Lung (tissue), 12 donors: Measurements from ENCODE around the gene MRFAP1. TPM values are rescaled to one million over a fixed set of nuclear protein-coding genes. Genes with fewer than 3 reads are reported as not detected.

ENCODE experiments used
- ATAC-seq: fragments of 200-7000 bp; cut with Tn5 transposase; one replicate; pipeline ENCODE4 v1.9.1; 2020; ENCODE audit warnings: moderate number of reproducible peaks; ENCODE audit not compliant: insufficient read depth, low FRiP score
- DNase-seq, 3 donors: peaks; one replicate each; pipeline ENCODE4 v3.0.0-alpha.2; 2013 to 2017
- H3K27ac ChIP-seq, 2 donors: one replicate each; pipeline ENCODE4 v1.5.1; 2013; ENCODE audit warnings: mild to moderate bottlenecking in 2 of 2, moderate library complexity in 2 of 2, control low read depth in 1 of 2, inconsistent platforms in 1 of 2, low read depth in 1 of 2, low read length in 1 of 2
- H3K27me3 ChIP-seq, 3 donors: one replicate each; pipeline ENCODE4 v1.5.1; 2013; ENCODE audit warnings: low read length in 2 of 3; ENCODE audit not compliant: control insufficient read depth in 3 of 3, insufficient read depth in 3 of 3
- H3K36me3 ChIP-seq, 4 donors: one replicate each; pipeline ENCODE4 v1.5.1; 2013; ENCODE audit warnings: low read length in 4 of 4, mild to moderate bottlenecking in 1 of 4, moderate library complexity in 1 of 4; ENCODE audit not compliant: control insufficient read depth in 4 of 4, insufficient read depth in 4 of 4
- H3K4me1 ChIP-seq, 5 donors: one replicate each; pipeline ENCODE4 v1.5.1; 2013; ENCODE audit warnings: low read length in 5 of 5, mild to moderate bottlenecking in 2 of 5, moderate library complexity in 1 of 5; ENCODE audit not compliant: control insufficient read depth in 5 of 5, insufficient read depth in 5 of 5
- H3K4me3 ChIP-seq: one replicate; pipeline ENCODE4 v1.5.1; 2013; ENCODE audit warnings: mild to moderate bottlenecking, control low read depth, moderate library complexity
- H3K9ac ChIP-seq, 2 donors: one replicate each; pipeline ENCODE4 v1.5.1; 2013; ENCODE audit warnings: low read length in 2 of 2, control low read depth in 1 of 2; ENCODE audit not compliant: insufficient read depth in 1 of 2
- H3K9me3 ChIP-seq, 4 donors: one replicate each; pipeline ENCODE4 v1.5.1; 2013; ENCODE audit warnings: low read length in 3 of 4, mild to moderate bottlenecking in 1 of 4, moderate library complexity in 1 of 4; ENCODE audit not compliant: control insufficient read depth in 4 of 4, insufficient read depth in 3 of 4
- CTCF ChIP-seq: IDR thresholded peaks from 2 replicates; pipeline ENCODE4 v1.5.1; 2012; ENCODE audit warnings: mild to moderate bottlenecking; ENCODE audit errors: control extremely low read depth, extremely low read depth
- WGBS, 2 donors: extraction: QIAGEN DNeasy Blood & Tissue Kit; methylation state at CpG; one replicate each; pipeline ENCODE4 v1.1.7; 2013; 5-methylcytosine and 5-hydroxymethylcytosine counted together
- polyA plus RNA-seq, 2 donors: library from polyadenylated mRNA; stranded (reverse); fragments of 200-250 nt; gene quantifications; one replicate each; pipeline ENCODE4 v1.2.1, GENCODE V29; 2013
- total RNA-seq, 2 donors: library from RNA; depleted of rRNA in 1 of 2; stranded (reverse); fragments of >200 nt in 1 of 2; gene quantifications; one replicate each; pipeline ENCODE4 v1.2.1, GENCODE V29; 2014 to 2021
- donor health status: control.
- donor health status: control.
- donor health status: Bipolar disorder and iron deficiency.
- donor health status: healthy.
- donor health status: DM: yes; HTN: yes; CAD: no.

The MRFAP1 gene
- total and polyA plus RNA-seq, 4 donors = 183 to 286 (median 218) TPM

GRCh38 chr4:6609415-6610079 is 30.9 kb upstream of the MRFAP1 start:
- Histone ChIP-seq H3K4me3 (no peak overlapping the region), H3K27ac (no peak overlapping the region), H3K4me1 (peaks cover 0 to 2% (median 0%) of the 10 kb centered on the region in 5 donors), H3K27me3 (no peaks in the 10 kb centered on the region), H3K9ac (no peak overlapping the region), H3K9me3 (peaks cover 0 to 7% (median 2%) of the 10 kb centered on the region in 4 donors), H3K36me3 (peaks cover 4 to 66% (median 35%) of the 10 kb centered on the region in 4 donors)
- ATAC-seq (no peak), DNase-seq (no peak)
- TF ChIP-seq CTCF = no peak
- WGBS, 2 donors = 94 to 96% methylated on average over 26 of the region's 26 CpGs

- 98% methylated on average over 21 to 24 of the region's 24 CpGs for WGBS, 2 donors
- Histone ChIP-seq H3K9me3 (no peaks in the 10 kb centered on the region), H3K36me3 (peaks cover 0 to 63% (median 29%) of the 10 kb centered on the region in 4 donors), H3K4me1 (peaks cover 0 to 2% (median 0%) of the 10 kb centered on the region in 5 donors), H3K27ac (no peak overlapping the region), H3K9ac (no peak overlapping the region), H3K4me3 (no peak overlapping the region), H3K27me3 (no peaks in the 10 kb centered on the region)
- no peak for TF ChIP-seq CTCF
- DNase-seq (no peak), ATAC-seq (no peak)
These were observed 29.5 kb upstream of the MRFAP1 start for GRCh38 chr4:6610856-6611430.

- no peak for ATAC-seq
- WGBS, 2 donors = 95 to 97% methylated on average over 3 of the region's 3 CpGs
- no peak for TF ChIP-seq CTCF
These were observed 27.4 kb upstream of the MRFAP1 start for GRCh38 chr4:6612961-6613675.

More at GRCh38 chr4:6612961-6613675, 27.4 kb upstream of the MRFAP1 start:
- peaks cover 0 to 2% (median 0%) of the 10 kb centered on the region in 5 donors for H3K4me1 ChIP-seq
- no peak overlapping the region for H3K9ac ChIP-seq
- no peak overlapping the region for H3K4me3 ChIP-seq
- peaks cover 0 to 64% (median 24%) of the 10 kb centered on the region in 4 donors for H3K36me3 ChIP-seq
- DNase-seq = no peak
- no peaks in the 10 kb centered on the region for H3K9me3 ChIP-seq
- H3K27ac ChIP-seq = no peak overlapping the region
- H3K27me3 ChIP-seq = no peaks in the 10 kb centered on the region
